Endodermal cell (in vitro differentiated cells): ENCODE results near the gene ENAH. TPM values are rescaled to one million over a fixed set of nuclear protein-coding genes. Genes with fewer than 3 reads are reported as not detected.

Experiments
- DNase-seq: peaks from one replicate; pipeline ENCODE4 v3.0.0-alpha.2; 2017
- H3K27ac ChIP-seq: 2 replicates; pipeline ENCODE4 v1.5.1; 2013; ENCODE audit warnings: mild to moderate bottlenecking, low read depth, low read length, moderate library complexity
- H3K27me3 ChIP-seq: 2 replicates; pipeline ENCODE4 v1.6.1; 2013; ENCODE audit warnings: mild to moderate bottlenecking, low read length, moderate library complexity; ENCODE audit not compliant: insufficient read depth, control insufficient read depth, poor library complexity, severe bottlenecking
- H3K36me3 ChIP-seq: 2 replicates; pipeline ENCODE4 v1.7.0; 2013; ENCODE audit warnings: mild to moderate bottlenecking, low read length, moderate library complexity; ENCODE audit not compliant: control insufficient read depth, insufficient read depth
- H3K4me1 ChIP-seq: one replicate; pipeline ENCODE4 v1.7.0; 2013; ENCODE audit warnings: low read length; ENCODE audit not compliant: control insufficient read depth, insufficient read depth
- H3K4me3 ChIP-seq: 2 replicates; pipeline ENCODE4 v1.5.1; 2013; ENCODE audit warnings: mild to moderate bottlenecking, low read length, moderate library complexity
- H3K9ac ChIP-seq: 2 replicates; pipeline ENCODE4 v1.6.1; 2013; ENCODE audit warnings: mild to moderate bottlenecking, low read length, moderate library complexity; ENCODE audit not compliant: poor library complexity, severe bottlenecking; ENCODE audit errors: extremely low read depth
- H3K9me3 ChIP-seq: 2 replicates; pipeline ENCODE4 v1.6.1; 2013; ENCODE audit warnings: mild to moderate bottlenecking, low read length, moderate library complexity; ENCODE audit not compliant: control insufficient read depth
- H3K27ac Mint-ChIP-seq: 2 replicates; pipeline ENCODE4 v1.8.0; 2020; ENCODE audit warnings: mixed read lengths
- H3K27me3 Mint-ChIP-seq: 2 replicates; pipeline ENCODE4 v1.8.0; 2021; ENCODE audit warnings: mild to moderate bottlenecking, mixed read lengths; ENCODE audit not compliant: insufficient read depth
- H3K36me3 Mint-ChIP-seq: 2 replicates; pipeline ENCODE4 v1.8.0; 2020; ENCODE audit warnings: low read depth, mixed read lengths
- H3K4me1 Mint-ChIP-seq: 2 replicates; pipeline ENCODE4 v1.8.0; 2020; ENCODE audit warnings: mixed read lengths
- H3K4me3 Mint-ChIP-seq: 2 replicates; pipeline ENCODE4 v1.8.0; 2020; ENCODE audit warnings: mild to moderate bottlenecking, moderate library complexity, mixed read lengths
- H3K9me3 Mint-ChIP-seq: 2 replicates; pipeline ENCODE4 v1.8.0; 2020; ENCODE audit warnings: mild to moderate bottlenecking, mixed read lengths
- WGBS, 2 experiments: methylation state at CpG; one replicate each; pipeline versions ENCODE4 v1.1.5 to v1.1.7; 2013; ENCODE audit warnings: missing lambda C conversion rate in 2 of 2, mixed read lengths in 1 of 2; ENCODE audit not compliant: insufficient coverage in 1 of 2, insufficient read length in 1 of 2; 5-methylcytosine and 5-hydroxymethylcytosine counted together
- total RNA-seq, 2 donors: library from RNA; stranded (reverse); fragmentation: NEBNext Ultra II Directional in 1 of 2; extraction: Animal tissue kit (Norgen Biotek cat#: 25700) in 1 of 2; gene quantifications; 2 replicates in 1 of 2; 3 replicates in 1 of 2; pipeline ENCODE4 v1.2.1, GENCODE V29; 2021
- TF ChIP-seq, protein P1 (sequence below): fragments of 200-600 bp; sonication (generic); conservative IDR thresholded peaks from 2 replicates; pipeline ENCODE4 v1.5.0; 2021; ENCODE audit warnings: antibody characterized with exemption, mild to moderate bottlenecking

The ENAH gene
- total RNA-seq, 2 donors from 2014 or later = 263 to 267 TPM

DNA sequence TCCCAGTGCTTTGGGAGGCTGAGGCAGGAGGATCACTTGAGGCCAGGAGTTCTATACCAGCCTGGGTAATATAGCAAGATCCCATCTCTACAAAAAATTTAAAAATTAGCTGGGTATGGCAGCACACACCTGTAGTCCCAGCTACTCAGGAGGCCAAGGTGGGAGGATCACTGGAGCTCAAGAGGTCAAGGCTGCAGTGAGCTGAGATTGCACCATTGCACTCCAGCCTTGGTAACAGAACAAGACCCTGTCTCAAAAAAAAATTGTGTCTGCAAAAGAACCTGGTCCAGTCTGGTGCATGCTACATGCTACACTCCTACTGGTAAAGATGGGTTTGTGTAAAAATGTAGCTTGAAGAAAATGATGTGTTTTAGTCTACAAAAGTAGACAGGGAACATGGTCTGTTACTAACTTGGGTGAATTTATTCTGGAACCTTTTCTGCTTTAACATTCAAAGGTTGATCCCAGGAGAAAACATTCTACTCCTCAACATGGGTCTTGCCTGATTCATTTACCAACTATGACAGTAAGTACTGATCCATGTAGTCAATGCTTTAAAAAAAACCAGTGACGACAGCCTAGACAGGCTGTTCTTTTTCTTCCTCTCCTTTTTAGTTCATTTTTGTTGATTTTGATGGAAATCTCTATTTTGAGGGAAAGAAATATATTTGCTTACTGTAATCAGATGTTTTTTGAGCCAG is 32.7 kb upstream of the ENAH start:
- no peaks in the 10 kb centered on the region for H3K9me3 ChIP-seq
- H3K9ac ChIP-seq = no peak overlapping the region
- H3K9me3 Mint-ChIP-seq = no peaks in the 10 kb centered on the region
- H3K4me1 Mint-ChIP-seq = no peaks in the 10 kb centered on the region
- H3K27ac ChIP-seq = no peak overlapping the region
- no peak overlapping the region for H3K27ac Mint-ChIP-seq
- H3K4me1 ChIP-seq = no peaks in the 10 kb centered on the region
- no peaks in the 10 kb centered on the region for H3K27me3 ChIP-seq
- H3K4me3 Mint-ChIP-seq = no peak overlapping the region
- no peaks in the 10 kb centered on the region for H3K36me3 ChIP-seq
- no peak overlapping the region for H3K4me3 ChIP-seq
- WGBS, 2 experiments = 94 to 100% methylated on average over 1 of the region's 1 CpG
- no peak for DNase-seq
- no peaks in the 10 kb centered on the region for H3K36me3 Mint-ChIP-seq
- TF ChIP-seq, protein P1, sequence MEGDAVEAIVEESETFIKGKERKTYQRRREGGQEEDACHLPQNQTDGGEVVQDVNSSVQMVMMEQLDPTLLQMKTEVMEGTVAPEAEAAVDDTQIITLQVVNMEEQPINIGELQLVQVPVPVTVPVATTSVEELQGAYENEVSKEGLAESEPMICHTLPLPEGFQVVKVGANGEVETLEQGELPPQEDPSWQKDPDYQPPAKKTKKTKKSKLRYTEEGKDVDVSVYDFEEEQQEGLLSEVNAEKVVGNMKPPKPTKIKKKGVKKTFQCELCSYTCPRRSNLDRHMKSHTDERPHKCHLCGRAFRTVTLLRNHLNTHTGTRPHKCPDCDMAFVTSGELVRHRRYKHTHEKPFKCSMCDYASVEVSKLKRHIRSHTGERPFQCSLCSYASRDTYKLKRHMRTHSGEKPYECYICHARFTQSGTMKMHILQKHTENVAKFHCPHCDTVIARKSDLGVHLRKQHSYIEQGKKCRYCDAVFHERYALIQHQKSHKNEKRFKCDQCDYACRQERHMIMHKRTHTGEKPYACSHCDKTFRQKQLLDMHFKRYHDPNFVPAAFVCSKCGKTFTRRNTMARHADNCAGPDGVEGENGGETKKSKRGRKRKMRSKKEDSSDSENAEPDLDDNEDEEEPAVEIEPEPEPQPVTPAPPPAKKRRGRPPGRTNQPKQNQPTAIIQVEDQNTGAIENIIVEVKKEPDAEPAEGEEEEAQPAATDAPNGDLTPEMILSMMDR = no peak
- peaks cover 3% of the 10 kb centered on the region for H3K27me3 Mint-ChIP-seq

DNA sequence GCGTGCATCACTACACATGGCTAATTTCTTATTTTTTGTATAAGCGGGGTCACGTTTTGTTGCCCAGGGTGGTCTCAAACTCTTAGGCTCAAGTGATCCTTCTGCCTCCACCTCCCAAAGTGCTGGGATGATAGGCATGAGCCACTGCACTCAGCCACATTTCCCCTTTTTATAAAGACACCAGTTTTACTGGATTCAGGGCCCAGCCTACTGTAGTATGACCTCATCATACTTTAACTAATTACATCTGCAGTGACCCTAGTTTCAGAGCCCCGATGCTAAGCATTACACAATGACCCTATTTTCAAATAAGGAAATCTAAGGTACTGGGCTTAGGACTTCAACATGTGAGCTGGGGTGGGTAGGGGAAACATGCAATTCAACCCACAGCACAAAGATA is 31.8 kb upstream of the ENAH start:
- TF ChIP-seq, protein P1 = no peak
- Histone ChIP-seq H3K9me3 (no peaks in the 10 kb centered on the region), H3K9ac (no peak overlapping the region), H3K27ac (no peak overlapping the region), H3K4me1 (no peaks in the 10 kb centered on the region), H3K36me3 (no peaks in the 10 kb centered on the region), H3K4me3 (no peak overlapping the region), H3K27me3 (no peaks in the 10 kb centered on the region)
- no peak for DNase-seq
- Mint-ChIP-seq H3K36me3 (no peaks in the 10 kb centered on the region), H3K4me1 (no peaks in the 10 kb centered on the region), H3K27ac (no peak overlapping the region), H3K27me3 (peaks cover 3% of the 10 kb centered on the region), H3K9me3 (no peaks in the 10 kb centered on the region), H3K4me3 (no peak overlapping the region)
- WGBS, 2 experiments = 88 to 93% methylated on average over 3 to 4 of the region's 4 CpGs

DNA sequence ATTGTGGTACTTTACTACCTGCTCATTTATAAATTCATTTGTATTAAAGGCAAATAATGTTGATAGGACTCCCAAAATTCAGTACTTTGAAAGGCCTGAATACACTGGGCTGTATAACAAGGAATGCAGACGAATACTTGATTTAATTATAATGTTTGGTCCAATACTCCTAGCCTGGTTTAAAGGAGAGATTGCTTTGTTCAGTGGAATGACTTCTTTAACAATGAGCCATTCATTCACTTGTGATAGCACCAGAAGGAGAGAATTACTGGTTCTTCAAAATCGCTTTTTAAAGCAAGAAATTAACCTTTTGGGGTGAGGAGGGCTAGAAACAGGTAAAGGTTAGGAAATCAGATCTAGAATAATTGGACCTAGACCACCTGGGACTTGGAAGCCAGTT is 28.3 kb upstream of the ENAH start:
- Mint-ChIP-seq H3K9me3 (no peaks in the 10 kb centered on the region), H3K4me1 (peaks cover 6% of the 10 kb centered on the region), H3K4me3 (no peak overlapping the region), H3K27ac (no peak overlapping the region), H3K36me3 (no peaks in the 10 kb centered on the region), H3K27me3 (peaks cover 14% of the 10 kb centered on the region)
- Histone ChIP-seq H3K27me3 (peaks cover 11% of the 10 kb centered on the region), H3K4me1 (peaks cover 5% of the 10 kb centered on the region), H3K4me3 (no peak overlapping the region), H3K9me3 (no peaks in the 10 kb centered on the region), H3K27ac (no peak overlapping the region), H3K9ac (no peak overlapping the region), H3K36me3 (no peaks in the 10 kb centered on the region)
- WGBS, 2 experiments = 87 to 100% methylated on average over 1 to 2 of the region's 2 CpGs
- DNase-seq = no peak
- TF ChIP-seq, protein P1 = no peak
